Umbilical cord (tissue), 2 donors: ENCODE data around the gene COQ8B. TPM values are rescaled to one million over a fixed set of nuclear protein-coding genes. Genes with fewer than 3 reads are reported as not detected.

ENCODE experiments used
- DNase-seq: peaks from one replicate; pipeline ENCODE4 v3.0.0-alpha.2; 2015; ENCODE audit warnings: low spot score
- total RNA-seq: library from RNA; depleted of rRNA; stranded (reverse); fragments of >200 nt; gene quantifications from one replicate; pipeline ENCODE4 v1.2.3, GENCODE V29; 2014; ENCODE audit warnings: low replicate concordance; ENCODE audit not compliant: insufficient read depth

COQ8B gene
- total RNA-seq, 1 donor from 2014 or later: 15.9 TPM

DNA sequence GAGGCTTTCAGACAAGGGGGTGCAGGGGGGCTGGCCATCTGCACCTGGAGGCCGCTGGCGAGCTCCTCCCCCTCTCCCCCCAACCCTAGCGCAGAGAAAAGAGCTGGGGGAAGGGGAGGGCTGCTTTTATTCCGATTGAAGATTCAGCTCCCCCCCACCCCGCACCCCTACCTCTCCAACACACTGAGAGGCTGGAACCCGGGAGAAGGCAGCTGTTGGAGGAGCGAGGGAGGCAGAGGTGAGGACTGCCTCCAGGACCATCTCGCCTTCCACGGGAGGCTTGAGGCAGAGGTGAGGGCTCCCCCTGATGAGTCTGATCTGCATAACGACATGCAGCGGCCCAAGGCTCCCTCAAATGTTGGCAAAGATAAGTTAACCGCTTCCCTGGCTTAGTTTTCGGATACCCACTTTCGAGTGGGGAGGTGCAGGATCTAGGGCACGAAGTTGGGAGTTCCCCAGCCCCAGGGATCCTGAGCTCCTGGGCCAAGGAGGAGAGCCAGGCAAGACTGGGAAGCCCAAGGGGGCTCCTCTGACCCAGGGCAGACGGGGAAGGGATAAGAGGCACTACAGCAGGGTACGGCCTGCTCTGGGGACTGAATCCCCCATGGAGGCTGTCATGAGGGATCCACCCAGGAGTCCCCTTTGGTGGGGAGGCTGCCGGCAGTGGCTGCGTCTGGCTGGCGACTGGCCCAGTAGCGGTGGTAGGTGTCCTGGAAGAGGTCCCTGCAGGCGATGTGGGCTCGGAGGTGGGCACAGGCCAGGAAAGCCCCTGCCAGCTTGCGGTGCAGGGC is 25.1 kb downstream of the COQ8B start:
- no peak for DNase-seq

DNA sequence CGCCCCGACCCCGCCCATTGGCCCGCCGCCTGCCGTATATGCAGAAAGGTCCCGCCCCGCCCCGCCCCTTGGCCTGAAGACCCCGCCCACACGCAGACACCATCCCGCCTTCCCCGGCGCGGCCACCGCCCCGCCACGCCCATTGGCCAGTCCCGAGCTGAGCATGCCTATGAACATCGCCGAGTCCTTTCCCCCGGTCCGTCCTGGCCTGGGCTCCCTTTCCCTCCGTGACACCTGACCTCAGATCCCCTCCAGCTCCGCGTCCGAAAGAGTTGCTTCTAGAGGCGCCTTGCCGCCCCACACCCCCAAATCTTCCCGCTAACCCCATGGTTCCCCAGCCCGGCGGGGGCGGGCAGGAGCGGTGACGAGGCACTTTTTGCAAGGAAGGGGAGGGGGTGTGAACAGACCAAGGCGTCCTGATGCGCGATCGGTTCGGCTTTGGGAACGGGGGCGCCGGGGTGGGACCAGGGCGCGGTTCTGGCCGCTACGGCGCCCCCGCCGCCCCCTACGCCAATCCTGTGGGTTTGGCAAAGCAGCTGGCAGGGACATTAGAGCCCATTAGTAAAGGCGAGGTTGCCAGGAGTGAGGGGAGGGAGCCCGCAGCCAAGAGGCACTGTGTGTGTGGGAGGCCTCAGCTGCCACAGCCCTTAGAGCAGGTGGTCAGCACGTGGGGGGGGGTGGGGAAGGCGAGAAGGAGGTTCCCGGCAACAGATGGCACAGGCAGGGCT is 25.8 kb downstream of the COQ8B start:
- no peak for DNase-seq

DNA sequence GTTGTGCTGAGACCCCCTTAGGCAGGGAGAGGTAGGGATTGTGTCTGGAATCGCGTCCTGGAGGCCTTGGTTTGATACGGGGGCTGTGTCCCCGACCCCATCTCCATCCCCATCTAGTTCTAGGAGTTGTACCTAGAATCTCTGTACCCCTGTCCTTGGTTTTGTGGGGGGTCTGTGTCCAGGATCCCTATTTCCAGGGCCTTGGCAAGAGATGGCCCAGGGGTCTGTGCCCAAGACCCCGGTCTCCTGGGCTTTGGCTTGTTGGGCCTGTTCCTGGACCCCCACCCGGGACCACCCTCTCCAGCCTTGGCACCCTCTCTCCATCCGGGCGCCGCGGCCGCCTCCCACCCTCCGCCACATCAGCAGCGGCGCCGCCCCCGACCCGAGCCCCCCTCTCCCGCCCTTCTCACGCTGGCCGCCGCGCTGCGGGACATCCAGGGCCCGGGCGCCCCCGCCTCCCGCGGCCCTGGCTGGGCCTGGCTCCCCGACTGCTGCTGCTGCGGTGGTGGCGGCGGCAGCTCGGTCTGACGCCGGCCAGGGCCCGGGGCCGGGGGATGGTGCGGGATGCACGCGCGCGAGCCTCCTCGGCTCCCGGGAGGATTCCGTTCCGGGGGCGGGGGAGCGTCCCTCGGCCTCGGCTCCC is 26.5 kb downstream of the COQ8B start, which contains the start of gene NUMBL:
NUMBL (minus strand) TSS at position 602 of the 643 bp plus-strand sequence; CDS start at position 434, 168 bp downstream.
- DNase-seq: peak; percentile 92

DNA sequence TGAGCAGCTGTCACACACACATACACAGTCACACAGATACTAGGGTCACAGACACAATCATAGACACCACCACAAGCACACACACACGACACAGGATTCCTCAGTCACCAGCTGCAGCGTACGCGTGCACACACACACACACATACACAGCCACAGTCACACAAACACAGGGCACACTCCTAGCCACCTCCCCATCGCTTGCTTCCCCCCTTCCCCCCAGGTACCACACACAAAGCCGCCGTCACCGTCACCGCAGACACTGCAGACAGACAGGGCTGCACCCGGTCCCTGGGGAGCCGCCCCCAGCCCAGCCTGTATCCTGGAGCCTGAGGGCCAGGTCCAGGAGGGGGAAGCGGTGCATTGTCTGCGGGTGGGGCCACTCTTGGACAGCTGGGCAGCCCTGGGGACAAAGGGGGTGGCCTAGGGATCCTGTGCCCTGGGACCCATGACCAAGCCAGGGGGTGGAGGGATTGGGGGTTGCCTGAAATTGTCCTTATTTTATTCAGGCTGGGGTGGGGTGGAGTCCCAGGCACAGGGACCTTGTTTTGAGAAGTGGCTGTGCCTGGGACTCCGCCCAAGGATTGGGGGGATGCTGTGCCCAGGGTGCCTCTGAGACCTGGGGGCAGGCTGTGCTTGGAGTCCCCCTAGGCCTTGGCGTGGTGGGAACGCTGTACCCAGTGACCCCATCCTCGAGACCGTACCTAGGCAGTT is 27.2 kb downstream of the COQ8B start:
- peak; percentile 19 for DNase-seq

DNA sequence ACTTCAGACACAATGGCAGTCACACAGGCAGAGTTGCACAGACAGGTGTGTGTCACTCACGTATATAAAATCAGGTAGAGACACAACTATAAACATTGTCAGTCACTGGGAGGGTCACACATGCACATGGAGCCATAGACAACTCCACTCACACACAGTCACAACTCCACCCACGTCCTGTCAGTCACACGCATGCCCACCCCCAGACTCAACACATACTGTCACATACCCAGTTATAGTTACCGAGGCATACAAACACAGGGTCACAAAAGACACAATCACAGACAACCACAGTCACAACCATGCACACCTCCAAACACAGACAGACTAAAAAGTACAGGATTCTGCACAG is 27.7 kb downstream of the COQ8B start:
- DNase-seq: no peak

DNA sequence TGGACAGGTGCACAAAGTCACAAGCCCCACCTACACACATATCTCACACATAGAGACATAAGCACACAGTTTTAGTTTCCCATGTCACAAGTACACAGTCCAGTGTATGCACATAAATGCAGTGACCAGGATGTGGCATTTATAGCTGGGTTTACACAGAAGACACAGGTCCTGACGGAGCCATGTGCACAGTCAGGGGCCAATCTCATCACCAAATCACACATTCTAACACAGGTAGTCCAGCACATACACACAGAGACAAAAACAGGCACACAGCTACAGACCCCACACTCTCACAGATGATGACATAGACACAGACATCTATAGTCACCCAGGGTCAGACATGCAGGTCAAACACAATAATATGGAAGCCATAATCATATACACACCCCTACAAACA is 28.4 kb downstream of the COQ8B start:
- no peak for DNase-seq

DNA sequence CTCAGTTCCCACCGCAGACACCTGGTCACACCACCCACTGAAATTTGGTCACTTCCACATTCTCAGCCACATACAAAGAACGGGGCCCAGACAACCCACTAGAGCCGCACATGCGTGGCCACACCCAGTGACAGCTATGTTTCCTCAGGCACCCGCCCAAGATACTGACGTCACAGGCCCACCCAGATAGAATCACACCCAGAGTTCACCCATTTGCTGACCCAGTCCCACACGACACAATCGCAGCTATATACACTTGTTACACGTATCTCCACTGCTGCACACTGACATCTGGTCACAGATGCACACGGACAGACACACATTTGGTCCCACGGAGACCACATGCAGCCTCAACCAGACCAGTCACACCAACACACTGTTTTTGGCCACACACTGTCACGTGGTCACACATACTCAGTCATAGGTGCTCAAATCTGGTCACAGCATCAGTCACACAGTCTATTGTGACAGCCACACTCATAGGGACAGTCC is 29.1 kb downstream of the COQ8B start:
- DNase-seq: peak; percentile 32

- no peak for DNase-seq
These were observed 29.7 kb downstream of the COQ8B start for GRCh38 chr19:40686882-40687524.

DNA sequence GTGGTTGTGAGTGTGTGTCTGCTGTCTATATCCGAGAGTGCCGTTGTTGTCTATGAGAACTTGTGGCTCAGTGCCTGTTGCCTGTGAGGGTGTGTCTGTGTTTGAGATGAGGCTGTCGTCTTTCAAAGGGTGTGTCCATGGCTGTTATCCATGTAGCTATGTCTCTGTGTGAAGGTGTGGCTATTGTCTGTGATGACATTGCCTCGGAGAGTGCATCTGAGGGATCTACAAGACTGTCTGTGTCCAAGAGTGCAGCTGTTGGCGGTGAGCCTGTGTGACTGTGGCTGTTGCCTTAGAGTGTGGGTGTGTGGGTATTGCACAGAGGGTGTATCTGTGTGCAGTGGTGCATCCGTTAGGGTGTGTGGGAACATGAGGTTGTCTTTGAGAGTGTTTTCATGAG is 31.1 kb downstream of the COQ8B start:
- DNase-seq: no peak

DNA sequence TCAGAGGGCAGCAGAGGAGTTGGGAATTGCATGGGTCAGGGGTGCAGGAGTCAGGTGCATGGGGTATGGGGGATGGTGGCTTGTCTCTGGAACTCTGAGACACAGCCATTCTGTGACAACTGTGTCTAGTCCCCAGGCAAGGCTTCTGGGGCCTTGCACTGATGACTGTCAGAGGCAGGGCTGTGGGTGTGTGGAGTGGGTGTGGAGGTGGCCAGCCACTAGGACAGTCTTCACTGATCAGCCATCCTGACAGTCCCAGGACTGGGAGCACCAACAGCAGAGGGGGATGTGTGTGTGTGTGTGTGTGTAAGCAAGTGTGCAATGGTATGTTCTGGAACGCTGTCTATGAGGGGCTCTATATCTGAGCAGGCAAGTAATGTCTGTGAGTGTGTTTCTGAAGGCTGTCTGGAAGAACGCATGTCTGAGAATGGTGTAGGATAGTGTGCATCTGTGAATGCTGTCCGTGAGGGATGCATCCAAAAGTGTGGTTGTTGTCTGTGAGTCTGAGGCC is 31.6 kb downstream of the COQ8B start:
- DNase-seq: no peak

DNA sequence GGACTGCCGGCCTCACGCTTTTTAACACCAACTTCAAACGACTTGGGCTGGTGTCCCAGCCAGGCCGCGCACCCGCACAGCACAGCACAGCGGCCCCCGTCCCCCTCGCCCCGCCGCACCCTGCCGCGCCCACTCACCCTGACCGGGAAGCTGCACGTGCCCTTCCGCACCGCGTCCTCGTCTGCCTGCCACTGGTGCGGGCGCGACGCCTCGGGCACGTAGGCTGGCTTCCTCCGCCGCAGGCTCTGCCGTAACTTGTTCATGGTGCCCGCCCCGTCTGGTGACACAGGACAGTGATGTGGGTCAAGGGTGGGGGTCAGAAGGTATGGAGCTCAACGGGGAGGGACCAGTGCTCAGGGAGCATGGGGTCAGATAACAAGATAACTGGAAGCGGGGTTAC is 32.4 kb downstream of the COQ8B start:
- DNase-seq: no peak

- no peak for DNase-seq
These were observed 33.2 kb downstream of the COQ8B start for GRCh38 chr19:40683437-40683836.

- DNase-seq: no peak
These were observed 34.2 kb downstream of the COQ8B start for GRCh38 chr19:40682431-40682964.

DNA sequence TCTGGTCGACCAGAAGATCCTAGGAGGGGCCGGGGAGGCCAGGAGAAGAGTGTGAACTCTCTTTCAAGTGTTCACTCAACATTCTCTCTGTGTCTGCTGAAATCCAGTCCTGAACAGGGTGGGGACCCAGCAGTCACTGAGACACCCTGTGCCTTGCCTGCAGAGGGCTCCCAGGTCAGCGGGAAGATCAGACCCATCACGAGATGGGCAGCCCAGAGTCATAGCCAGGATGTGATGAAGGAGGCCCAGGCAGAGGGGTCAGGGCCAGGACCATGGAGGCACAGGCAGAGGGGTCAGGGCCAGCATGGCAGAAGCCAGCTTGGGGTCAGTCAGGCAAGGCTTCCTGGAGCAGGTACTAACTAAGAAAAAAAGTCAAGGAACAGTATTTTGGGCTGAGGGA is 35.6 kb downstream of the COQ8B start:
- DNase-seq: no peak

DNA sequence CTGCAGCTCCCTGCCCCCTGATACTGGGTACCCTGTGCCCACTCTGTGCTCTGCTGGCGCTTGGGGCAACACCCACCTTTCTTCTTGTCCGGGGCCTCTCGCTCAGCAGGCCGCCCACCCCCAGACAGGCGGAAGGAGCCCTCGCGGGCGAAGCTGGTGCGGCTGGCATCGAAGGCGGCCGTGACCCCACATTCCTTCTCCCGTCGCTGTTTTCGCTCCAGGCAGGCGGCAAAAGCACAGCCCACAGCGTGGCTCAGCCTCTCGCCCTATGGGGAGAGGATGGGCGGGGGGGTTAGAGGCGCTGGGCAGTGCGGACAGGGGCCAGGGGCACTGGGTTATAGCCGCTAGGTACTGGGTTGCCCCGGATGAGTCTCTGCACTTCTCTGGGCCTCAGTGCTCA is 39.5 kb downstream of the COQ8B start:
- no peak for DNase-seq

DNA sequence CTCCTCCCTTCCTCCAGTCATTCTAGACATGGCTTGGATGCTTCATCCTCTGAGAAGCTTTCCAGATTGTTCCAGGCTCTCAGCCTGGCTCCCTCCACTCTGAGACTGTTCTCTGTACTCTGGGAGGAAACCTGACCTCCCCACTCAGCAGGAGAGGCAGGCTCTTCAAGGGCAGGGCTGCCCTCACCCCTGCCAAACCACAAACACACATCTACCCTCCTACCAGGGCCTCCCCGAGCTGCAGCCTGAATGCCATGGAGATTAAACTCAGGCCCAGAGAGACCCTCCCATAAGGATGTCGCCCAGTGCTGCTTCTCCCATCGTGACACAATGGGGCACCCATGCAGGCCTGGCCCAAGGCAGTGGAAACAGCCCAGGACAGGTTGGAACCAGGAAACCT is 42.4 kb downstream of the COQ8B start:
- no peak for DNase-seq

- no peak for DNase-seq
These were observed 43.3 kb downstream of the COQ8B start for GRCh38 chr19:40673397-40673796.

DNA sequence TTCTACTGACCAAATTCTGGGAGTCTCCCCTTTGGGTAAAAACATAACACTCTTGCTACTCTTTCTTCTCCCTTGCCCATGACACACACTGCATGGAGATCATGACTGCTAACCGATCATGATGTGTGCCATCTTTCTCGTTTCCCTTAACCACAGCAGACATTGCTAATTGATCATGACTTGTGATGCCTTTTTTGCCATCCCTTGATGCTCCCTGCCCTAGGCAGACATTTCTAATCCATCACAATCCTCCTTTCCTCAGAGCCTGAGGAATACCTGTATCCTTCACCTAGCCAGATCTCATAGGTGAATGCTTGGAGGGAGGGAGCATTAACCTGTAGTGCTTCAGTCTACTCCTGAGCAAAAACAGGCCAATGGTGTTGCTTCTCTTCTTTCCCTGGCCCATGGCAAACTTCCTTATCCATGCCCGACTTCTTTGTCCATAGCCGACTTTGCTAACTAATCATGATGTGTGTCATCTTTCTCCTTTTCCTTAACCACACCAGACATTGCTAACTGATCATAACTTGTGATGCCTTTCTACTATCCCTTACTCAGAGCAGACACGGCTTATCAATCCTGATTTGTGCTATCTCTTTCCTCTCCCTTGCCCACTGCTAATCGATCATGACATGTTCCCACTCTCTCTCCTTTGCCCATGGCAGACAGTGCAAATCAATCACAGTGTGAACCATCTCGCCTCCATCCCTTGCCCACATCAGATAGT is 44.0 kb downstream of the COQ8B start:
- DNase-seq: no peak

- DNase-seq: no peak
These were observed 44.6 kb downstream of the COQ8B start for GRCh38 chr19:40672038-40672437.

DNA sequence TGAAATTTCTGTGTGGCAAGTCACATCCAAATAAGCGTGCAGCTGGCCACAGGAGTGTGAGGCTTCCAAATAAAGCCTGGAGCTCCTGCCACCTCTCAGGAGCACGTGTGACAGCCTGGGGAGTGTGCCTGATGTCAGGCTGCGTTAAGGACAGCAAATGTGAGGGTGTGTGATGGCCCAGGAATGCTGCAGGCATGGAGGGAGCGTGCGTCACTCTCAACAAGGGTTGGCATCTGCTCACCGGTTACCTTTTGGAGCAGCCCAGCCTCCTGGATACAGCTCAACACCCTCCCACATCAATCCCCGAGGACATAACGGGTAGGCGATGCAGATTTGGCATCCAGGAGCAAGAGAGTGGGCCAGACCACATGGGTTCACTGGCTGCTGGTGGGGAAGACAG is 45.3 kb downstream of the COQ8B start:
- DNase-seq: no peak
